Stimulated activated naive B cell treated with anti-CD40 and anti-IgM and Interleukin-4, amounts not matched to agents 10 μg/mL and 1 μg/mL and 100 μg/mL, for 72 hours (primary cell): Measurements from ENCODE around the gene MST1.
"Not testable (repeated sequence)": the region's sequence is repeated elsewhere in the genome, so short reads cannot be mapped to it uniquely, and the experiment has no call there.

Source experiments
- ATAC-seq, 2 donors: fragments of 150-1000 bp; cut with Tn5 transposase; replicated peaks; 2 replicates each; pipeline ENCODE4 v1.10.0; 2021; ENCODE audit warnings: moderate library complexity in 1 of 2
- DNase-seq: peaks from one replicate; pipeline ENCODE4 v3.0.0; 2021
- H3K27ac Mint-ChIP-seq: one replicate; pipeline ENCODE4 v1.8.0; 2022; ENCODE audit warnings: mild to moderate bottlenecking, mixed read lengths
- H3K27me3 Mint-ChIP-seq, 2 donors: one replicate each; pipeline ENCODE4 v1.8.0; 2022; ENCODE audit warnings: mixed read lengths in 2 of 2
- H3K36me3 Mint-ChIP-seq, 2 donors: one replicate each; pipeline ENCODE4 v1.8.0; 2022; ENCODE audit warnings: mixed read lengths in 2 of 2, mild to moderate bottlenecking in 1 of 2
- H3K4me1 Mint-ChIP-seq, 2 donors: one replicate each; pipeline ENCODE4 v1.8.0; 2022; ENCODE audit warnings: mixed read lengths in 2 of 2, mild to moderate bottlenecking in 1 of 2
- H3K4me3 Mint-ChIP-seq, 2 donors: one replicate each; pipeline ENCODE4 v1.8.0; 2022; ENCODE audit warnings: mild to moderate bottlenecking in 2 of 2, mixed read lengths in 2 of 2, moderate library complexity in 1 of 2
- H3K9me3 Mint-ChIP-seq, 2 donors: one replicate each; pipeline ENCODE4 v1.8.0; 2022; ENCODE audit warnings: mixed read lengths in 2 of 2, mild to moderate bottlenecking in 1 of 2

Gene MST1

DNA sequence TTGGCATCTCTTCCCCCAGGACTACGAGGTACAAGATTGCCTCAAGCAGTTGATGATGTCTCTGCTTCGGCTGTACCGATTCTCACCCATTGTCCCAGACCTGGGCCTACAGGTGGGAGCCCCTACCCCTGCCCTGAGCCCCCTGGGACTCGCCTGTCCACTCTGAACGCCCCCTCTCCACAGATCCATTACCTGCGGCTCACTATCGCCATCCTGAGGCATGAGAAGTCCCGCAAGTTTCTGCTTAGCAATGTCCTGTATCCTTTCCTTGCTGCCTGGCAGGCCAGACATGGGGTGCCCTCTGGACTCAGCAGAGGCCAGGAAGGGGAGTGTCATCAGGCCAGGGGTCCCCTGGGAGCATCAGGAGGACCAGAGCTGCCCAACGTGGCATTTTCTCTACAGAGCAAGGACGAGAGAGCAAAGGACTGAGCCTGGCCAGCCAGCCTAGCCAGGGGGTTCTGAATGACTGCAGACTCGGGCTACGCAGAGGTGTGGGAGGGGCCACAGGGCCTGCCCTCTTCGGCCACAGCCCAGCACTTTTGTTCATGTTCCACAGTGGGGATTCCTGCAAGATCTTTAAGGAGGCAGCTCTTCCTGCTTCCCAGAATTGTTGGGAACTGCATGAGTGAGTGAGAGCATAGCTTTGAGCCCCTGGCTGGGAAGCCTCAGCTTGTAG lies 11.3 kb upstream of the MST1 start:
- H3K4me1 Mint-ChIP-seq, result peaks cover 7 to 9% of the 10 kb centered on the region in 2 donors
- H3K27me3 Mint-ChIP-seq, result no peaks in the 10 kb centered on the region
- DNase-seq (no peak), ATAC-seq (no peak)
- H3K4me3 Mint-ChIP-seq, result no peak overlapping the region
- no peaks in the 10 kb centered on the region for H3K9me3 Mint-ChIP-seq
- H3K36me3 Mint-ChIP-seq, result peaks cover 27 to 60% of the 10 kb centered on the region in 2 donors
- H3K27ac Mint-ChIP-seq, result no peak overlapping the region

DNA sequence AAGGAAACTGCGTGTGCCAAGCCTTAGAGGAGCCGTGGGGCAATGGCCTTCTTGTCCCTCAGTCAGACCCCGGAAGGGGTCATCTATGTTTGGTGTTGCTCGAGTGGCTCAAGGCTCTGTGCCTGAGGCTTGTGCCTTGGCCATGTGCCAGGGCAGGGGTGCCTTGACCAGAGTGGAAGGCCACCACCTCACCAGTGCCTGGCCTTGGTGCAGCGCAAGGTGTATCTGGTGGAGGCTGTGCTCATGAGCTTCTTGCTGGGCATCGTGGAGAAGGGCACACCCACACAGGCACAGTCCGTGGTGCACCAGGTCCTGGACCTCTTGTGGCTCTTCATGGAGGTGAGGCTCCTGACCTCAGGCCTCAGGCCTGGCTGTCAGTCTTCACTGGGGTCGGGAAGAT lies 10.7 kb upstream of the MST1 start:
- no peaks in the 10 kb centered on the region for H3K27me3 Mint-ChIP-seq
- H3K36me3 Mint-ChIP-seq, result peaks cover 27 to 58% of the 10 kb centered on the region in 2 donors
- ATAC-seq (no peak), DNase-seq (no peak)
- no peaks in the 10 kb centered on the region for H3K9me3 Mint-ChIP-seq
- no peak overlapping the region for H3K4me3 Mint-ChIP-seq
- H3K4me1 Mint-ChIP-seq, result peaks cover 7 to 14% of the 10 kb centered on the region in 2 donors
- H3K27ac Mint-ChIP-seq, result no peak overlapping the region

DNA sequence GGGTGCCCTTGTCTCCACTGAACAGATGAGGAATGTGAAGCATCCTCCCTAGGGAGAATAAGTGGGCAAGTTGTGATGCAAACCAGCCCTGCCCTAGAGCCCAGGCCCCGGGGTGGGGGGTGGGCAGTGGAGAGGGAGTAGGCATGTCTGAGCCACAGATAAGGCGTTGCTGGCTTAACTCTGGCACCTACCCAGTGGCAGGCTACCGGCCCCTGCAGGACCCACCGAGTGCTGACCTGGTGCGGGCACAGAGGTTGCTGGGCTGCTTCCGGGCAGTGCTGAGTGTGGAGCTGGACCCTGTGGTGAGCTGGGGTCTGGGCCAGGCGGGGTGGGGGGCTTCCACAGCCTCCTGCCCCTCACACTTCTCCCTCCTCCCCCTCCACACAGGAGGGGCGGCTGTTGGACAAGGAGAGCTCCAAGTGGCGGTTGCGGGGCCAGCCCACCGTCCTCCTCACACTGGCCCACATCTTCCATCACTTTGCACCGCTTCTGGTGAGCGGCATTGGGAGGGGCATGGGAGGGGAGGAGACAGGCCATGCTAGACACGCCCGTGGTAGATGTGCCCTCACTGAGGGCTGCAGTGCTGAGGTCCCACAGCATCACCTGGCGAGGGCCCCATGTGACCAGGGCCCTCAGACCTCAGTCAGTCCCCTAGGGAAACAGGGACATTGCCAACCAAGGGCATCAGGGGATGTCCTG lies 10.2 kb upstream of the MST1 start:
- DNase-seq (no peak), ATAC-seq (no peak)
- Mint-ChIP-seq H3K36me3 (peaks cover 27 to 58% of the 10 kb centered on the region in 2 donors), H3K9me3 (no peaks in the 10 kb centered on the region), H3K27me3 (no peaks in the 10 kb centered on the region), H3K4me3 (no peak overlapping the region), H3K4me1 (peaks cover 7 to 14% of the 10 kb centered on the region in 2 donors), H3K27ac (no peak overlapping the region)

DNA sequence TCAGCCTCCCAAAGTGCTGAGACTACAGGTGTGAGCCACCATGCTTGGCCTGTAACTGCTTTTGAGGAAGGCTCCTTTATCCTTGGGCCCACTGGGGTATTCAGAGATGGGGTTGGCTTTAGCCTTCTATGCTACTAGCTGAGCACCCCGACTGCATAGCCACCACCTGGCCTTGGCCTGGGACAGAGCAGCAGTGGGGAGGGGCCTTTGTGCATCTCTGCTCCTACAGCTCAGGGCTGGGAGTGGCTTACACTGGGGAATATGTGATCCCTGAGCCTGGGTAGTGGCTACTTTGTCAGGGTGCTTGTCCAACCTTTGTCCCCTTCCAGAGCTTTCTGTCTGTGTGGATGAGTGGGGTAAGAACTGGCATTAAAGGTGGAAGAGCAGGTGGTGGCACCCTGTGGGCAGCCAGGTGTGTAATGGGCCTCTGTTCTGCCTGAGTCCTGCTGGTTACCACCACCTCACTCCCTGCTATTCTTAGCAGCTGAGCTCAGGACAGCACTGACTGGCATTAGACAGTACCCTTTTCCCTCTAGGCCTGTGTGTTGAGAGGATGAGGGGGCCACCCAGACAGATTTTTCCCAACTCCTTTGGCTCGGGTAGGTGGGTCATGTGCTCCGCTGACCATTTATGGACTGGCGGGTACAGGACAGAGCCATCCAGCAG lies 6.2 kb upstream of the MST1 start:
- Mint-ChIP-seq H3K4me1 (peaks cover 9 to 19% of the 10 kb centered on the region in 2 donors), H3K36me3 (peaks cover 15 to 34% of the 10 kb centered on the region in 2 donors)
- not testable (repeated sequence) for ATAC-seq, H3K9me3 Mint-ChIP-seq, DNase-seq, H3K4me3 Mint-ChIP-seq, H3K27me3 Mint-ChIP-seq, H3K27ac Mint-ChIP-seq

DNA sequence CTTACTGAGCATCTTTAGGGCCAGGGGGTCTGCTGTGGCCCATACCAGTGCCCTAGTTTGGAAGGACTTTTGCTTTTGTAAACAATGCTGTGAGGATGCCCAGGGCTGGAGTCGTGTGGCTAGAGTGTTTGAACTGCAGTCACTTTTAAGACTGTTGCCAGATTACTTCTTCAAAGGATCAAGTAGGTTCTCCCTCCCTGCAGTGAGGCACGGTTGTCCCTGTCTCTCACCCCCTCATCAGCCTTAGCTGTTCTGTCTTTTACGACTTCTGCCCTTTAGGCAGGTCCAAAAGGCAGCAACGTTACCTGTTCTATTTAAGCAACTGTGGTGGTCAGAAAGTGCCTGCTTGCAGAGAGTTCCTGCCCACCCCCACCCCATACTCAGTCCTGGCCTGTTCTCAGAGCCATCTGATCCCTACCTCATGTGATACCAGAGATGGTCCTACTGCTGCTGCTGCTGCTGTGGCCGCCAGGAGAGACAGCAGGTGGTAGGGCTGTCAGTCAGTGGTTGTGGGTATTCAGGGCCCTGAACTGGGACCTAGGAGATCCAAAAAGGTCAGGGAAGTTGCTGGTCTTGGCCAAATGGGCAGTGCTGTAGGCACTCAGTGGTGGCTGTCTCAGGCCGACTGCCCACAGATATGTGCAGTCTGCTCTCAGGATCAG lies 5.3 kb upstream of the MST1 start:
- H3K27ac Mint-ChIP-seq, H3K9me3 Mint-ChIP-seq, ATAC-seq, H3K27me3 Mint-ChIP-seq, H3K4me3 Mint-ChIP-seq, DNase-seq: not testable (repeated sequence)
- peaks cover 15 to 28% of the 10 kb centered on the region in 2 donors for H3K36me3 Mint-ChIP-seq
- peaks cover 17 to 28% of the 10 kb centered on the region in 2 donors for H3K4me1 Mint-ChIP-seq

DNA sequence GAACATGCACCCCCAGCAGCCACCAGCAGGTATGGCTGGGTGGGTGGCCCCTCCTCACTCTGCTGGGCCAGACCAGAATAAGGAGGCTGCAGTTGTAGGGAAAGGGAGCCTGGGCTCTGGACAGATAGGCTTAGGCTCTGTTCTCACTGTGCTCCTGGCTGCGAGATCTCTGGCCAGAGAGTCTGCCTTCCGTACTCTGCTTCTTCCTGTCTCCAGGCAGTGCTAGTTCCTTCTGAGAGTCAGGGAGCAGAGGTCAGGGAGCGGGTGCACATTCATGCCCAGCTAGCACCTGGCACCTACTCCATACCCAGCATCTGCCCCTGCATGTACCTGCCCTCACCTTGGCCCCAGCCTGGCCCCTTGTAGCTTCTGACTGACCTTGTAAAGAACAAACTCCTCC lies 2.2 kb upstream of the MST1 start:
- not testable (repeated sequence) for H3K9me3 Mint-ChIP-seq, H3K4me3 Mint-ChIP-seq, DNase-seq, H3K27me3 Mint-ChIP-seq, ATAC-seq, H3K36me3 Mint-ChIP-seq
- H3K27ac Mint-ChIP-seq, result peak overlapping the region; percentile 62
- peaks cover 24 to 50% of the 10 kb centered on the region in 2 donors for H3K4me1 Mint-ChIP-seq

DNA sequence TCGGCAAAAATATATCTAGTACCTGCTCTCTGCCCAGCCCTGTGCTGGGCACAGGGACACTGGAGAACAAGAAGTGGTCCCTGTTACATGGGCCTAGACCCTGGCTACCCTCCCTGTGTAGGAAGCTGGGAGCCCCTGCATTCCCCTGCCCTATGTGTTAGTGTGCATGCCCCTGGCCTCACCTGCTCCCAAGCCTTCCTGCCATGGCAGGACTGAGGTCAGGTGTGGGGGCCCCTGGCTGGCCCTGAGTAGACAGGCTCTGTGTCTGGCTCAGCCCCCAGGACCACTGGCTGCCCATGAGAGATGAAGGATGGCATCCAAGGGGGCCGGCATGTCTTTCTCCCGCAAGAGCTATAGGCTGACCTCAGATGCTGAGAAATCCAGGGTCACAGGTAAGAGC lies 1.6 kb upstream of the MST1 start:
- H3K9me3 Mint-ChIP-seq, H3K27me3 Mint-ChIP-seq, DNase-seq, H3K36me3 Mint-ChIP-seq, ATAC-seq: not testable (repeated sequence)
- Mint-ChIP-seq H3K4me3 (peak overlapping the region; percentile 19 to 98), H3K27ac (peak overlapping the region; percentile 25), H3K4me1 (peaks cover 24 to 56% of the 10 kb centered on the region in 2 donors)

DNA sequence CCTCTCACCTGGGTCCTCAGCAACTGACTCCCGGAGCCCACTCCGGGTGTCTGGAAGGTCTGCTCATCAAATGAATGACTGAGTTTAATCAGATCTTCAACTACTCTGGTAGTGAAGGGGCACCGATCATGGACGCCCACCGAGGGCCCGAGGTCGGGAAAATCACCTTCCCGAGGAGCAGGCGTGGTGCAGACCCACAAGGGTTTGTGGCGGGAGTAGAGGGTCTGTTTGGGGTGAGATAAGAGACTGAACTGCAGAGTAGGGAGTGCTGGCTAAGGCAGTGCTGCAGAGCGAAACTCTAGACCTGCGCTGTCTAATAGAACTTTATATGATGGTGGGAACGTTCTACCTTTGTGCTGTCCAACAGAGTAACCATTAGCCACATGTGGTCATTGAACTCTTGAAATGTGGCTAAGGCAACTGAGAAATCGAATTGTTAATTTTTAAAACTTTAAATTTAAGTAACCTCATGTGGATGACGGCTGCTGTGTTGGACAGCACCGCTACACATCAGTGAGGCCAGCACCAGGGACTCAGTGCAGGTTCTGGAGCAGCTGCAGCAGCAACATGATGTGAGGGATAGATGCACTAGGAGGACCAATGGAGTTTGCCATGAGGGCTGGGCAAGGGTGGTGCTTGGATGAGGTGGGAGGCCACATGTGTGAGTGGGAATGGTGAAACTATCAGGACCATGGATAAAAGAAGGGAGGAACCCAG lies 792 bp upstream of the MST1 start:
- Mint-ChIP-seq H3K27ac (peak overlapping the region; percentile 93), H3K4me3 (peak overlapping the region; percentile 98 to 99), H3K4me1 (peaks cover 28 to 58% of the 10 kb centered on the region in 2 donors)
- not testable (repeated sequence) for H3K9me3 Mint-ChIP-seq, H3K36me3 Mint-ChIP-seq, ATAC-seq, DNase-seq, H3K27me3 Mint-ChIP-seq

DNA sequence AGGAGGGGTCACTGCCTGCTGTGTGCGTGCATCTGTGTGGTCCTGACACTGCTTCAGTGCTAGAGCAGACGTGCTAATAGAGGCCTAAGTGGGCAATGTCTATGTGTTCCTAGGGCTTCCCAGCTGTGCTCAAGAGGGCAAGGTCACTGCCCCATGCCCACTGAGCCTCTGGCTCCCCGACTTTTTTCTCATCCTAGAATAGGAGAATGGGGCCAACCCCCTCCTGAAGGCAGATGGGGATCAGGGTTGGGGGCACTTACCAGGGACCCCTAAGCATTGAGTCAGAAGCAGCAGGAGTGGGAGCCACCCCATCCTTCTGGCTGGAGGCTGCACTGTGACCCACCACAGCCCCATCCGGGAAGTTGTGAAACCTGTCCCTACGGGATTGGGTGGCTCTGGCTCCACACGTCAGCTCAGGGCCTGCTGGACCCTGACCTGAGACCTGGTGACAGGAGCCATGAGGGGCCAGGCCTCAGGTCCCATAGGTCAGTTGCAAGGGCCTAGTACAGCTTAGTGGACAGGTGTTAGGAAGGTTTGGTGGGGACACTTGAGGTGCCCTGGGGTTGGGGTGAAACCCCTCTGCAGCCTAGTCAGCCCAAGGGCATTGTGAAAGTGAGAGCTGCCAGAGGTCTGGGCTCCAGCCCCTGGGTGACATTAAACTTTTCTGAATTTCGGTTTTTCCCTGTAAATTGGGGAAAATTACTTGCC lies 782 bp downstream of the MST1 start:
- not testable (repeated sequence) for H3K9me3 Mint-ChIP-seq, DNase-seq, H3K27me3 Mint-ChIP-seq
- Mint-ChIP-seq H3K27ac (peak overlapping the region; percentile 93), H3K4me1 (peaks cover 26 to 59% of the 10 kb centered on the region in 2 donors), H3K4me3 (peak overlapping the region; percentile 98 to 99), H3K36me3 (peaks cover 21% of the 10 kb centered on the region in 2 donors)
- ATAC-seq, result peak; percentile 2 to 5

DNA sequence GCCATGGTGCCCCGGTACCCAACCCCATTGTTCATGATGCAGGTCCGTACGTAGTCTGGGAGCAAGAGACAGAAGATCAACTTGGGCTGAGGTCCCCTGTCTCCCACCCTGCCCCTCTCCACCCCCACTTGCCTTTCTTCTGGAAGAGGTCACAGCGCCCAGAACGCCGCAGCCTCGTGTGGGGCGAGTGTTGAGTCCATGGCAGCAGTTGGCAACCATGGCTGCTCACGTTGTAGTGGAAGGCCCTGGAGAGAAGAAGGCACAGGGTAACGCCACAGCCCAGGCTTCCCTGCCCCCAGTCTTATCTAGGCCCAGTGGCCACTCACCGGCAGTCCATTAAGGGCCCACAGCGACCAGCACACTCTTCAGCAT lies 1.9 kb downstream of the MST1 start:
- peaks cover 24 to 59% of the 10 kb centered on the region in 2 donors for H3K4me1 Mint-ChIP-seq
- H3K27me3 Mint-ChIP-seq, H3K27ac Mint-ChIP-seq, H3K9me3 Mint-ChIP-seq, DNase-seq, ATAC-seq: not testable (repeated sequence)
- peaks cover 24 to 26% of the 10 kb centered on the region in 2 donors for H3K36me3 Mint-ChIP-seq
- peak overlapping the region in 1 of 2 donors; percentile 76 for H3K4me3 Mint-ChIP-seq

DNA sequence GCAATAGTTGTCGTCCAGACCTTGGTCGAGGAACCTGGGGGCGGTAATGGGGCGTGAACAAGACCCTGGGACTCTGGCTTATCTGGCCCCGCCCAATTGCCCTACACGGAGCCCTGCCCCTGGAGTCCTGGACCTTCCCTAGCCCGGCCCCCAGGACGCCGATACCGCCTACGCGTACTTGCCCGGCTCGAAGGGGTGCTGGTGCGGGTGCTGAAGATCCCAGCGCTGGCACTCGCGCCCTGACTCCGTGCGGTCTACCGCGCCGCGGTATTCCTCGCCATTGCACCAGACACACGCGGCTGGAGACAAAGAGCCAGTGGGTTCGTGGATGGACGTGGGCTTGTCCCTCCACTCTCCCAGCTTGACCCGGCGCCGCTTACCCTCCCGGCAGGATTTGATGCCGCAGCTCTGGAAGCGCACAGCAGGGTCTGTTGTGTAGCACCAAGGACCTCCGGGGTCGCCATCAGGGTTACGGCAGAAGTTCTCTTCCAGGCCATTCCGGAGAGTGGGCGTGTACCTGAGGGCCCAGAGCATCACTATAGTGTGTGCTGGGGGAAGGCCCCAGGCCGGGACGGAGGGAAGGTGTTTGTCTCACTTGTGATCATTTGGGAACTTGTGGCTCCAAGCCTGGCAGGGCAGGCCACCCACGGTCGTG lies 2.4 kb downstream of the MST1 start:
- peak; percentile 33 to 37 for ATAC-seq
- not testable (repeated sequence) for H3K27ac Mint-ChIP-seq, H3K9me3 Mint-ChIP-seq, H3K27me3 Mint-ChIP-seq
- H3K36me3 Mint-ChIP-seq, result peaks cover 26% of the 10 kb centered on the region in 2 donors
- peak; percentile 47 for DNase-seq
- peak overlapping the region; percentile 73 to 76 for H3K4me3 Mint-ChIP-seq
- peaks cover 24 to 59% of the 10 kb centered on the region in 2 donors for H3K4me1 Mint-ChIP-seq

DNA sequence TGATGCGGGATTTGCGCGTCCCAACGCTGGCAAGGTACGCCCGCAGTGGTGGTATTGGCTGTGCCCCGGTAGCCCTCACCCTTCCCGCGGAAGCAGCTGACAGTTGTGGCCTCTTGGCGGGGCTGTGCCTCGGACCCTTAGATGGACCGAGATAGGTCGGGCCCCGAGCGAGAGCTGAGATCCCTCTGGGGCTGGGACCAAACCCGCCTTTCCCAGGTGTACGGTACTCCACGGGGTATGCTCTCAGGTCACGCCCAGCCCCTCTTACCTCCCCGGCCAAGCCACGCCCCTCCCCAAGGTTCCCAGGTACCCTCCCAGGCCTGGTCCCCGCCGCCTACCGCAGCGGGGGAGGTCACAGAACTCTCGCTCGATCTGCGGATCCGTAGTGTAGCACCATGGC lies 2.9 kb downstream of the MST1 start:
- ATAC-seq, result peak in 1 of 2 donors; percentile 20
- H3K27me3 Mint-ChIP-seq, H3K27ac Mint-ChIP-seq, DNase-seq, H3K9me3 Mint-ChIP-seq: not testable (repeated sequence)
- Mint-ChIP-seq H3K36me3 (peaks cover 26% of the 10 kb centered on the region in 2 donors), H3K4me1 (peaks cover 24 to 55% of the 10 kb centered on the region in 2 donors), H3K4me3 (peak overlapping the region; percentile 73 to 76)

DNA sequence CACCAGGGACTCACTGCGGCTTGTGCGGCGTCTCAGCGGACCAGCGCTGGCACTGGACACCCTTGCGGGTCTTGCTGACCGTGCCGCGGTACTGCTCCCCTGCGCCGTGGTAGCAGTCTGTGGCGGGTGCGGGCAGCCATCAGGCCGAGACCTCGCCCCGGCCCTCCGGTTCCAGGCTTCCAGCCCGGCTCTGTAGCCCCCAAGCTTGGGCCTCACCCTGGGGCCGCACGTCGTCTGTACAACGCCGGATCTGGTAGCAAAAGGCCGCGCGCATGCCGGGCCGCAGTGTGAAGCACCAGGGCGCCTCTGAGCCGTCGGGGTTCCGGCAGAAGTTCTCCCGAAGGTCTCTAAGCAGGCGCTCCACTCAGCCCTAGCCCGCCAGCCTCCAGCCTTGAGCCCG lies 3.4 kb downstream of the MST1 start:
- not testable (repeated sequence) for H3K9me3 Mint-ChIP-seq, H3K4me3 Mint-ChIP-seq, H3K27ac Mint-ChIP-seq, H3K27me3 Mint-ChIP-seq, DNase-seq
- Mint-ChIP-seq H3K4me1 (peaks cover 22 to 55% of the 10 kb centered on the region in 2 donors), H3K36me3 (peaks cover 27% of the 10 kb centered on the region in 2 donors)
- ATAC-seq, result peak in 1 of 2 donors; percentile 3
